ENCODE results near the gene WEE2.
"Not testable (repeated sequence)": the region's sequence is repeated elsewhere in the genome, so short reads cannot be mapped to it uniquely, and the experiment has no call there.

The WEE2 gene

GRCh38 chr7:141715018-141715417, 6.9 kb downstream of the WEE2 start:
- DNase-seq, result no peak

- DNase-seq, result no peak
Measured at GRCh38 chr7:141715794-141716689, 7.9 kb downstream of the WEE2 start.

- no peak for DNase-seq
Measured at GRCh38 chr7:141717450-141717849, 9.3 kb downstream of the WEE2 start.

- no peak for DNase-seq
Measured at GRCh38 chr7:141722529-141722928, 14.4 kb downstream of the WEE2 start.

- no peak for DNase-seq
Measured at GRCh38 chr7:141729020-141729419, 20.9 kb downstream of the WEE2 start.

GRCh38 chr7:141731476-141732149, 23.5 kb downstream of the WEE2 start:
- DNase-seq, result no peak

GRCh38 chr7:141737118-141737835, 29.1 kb downstream of the WEE2 start:
- DNase-seq, result peak in 1 of 5 donors; percentile 21

GRCh38 chr7:141737836-141738591, 29.9 kb downstream of the WEE2 start, which contains the start of gene SSBP1:
TSS of gene SSBP1 (plus strand) at chr7:141738358. CDS start at chr7:141739167, 809 bp downstream.
- DNase-seq, result peak; percentile 77 to 97 (median 86)

- no peak for DNase-seq
Measured at GRCh38 chr7:141738592-141739013, 30.4 kb downstream of the WEE2 start.

- DNase-seq, result no peak
Measured at GRCh38 chr7:141739250-141739649, 31.1 kb downstream of the WEE2 start.

GRCh38 chr7:141742229-141742628, 34.1 kb downstream of the WEE2 start:
- DNase-seq, result no peak

- no peak for DNase-seq
Measured at GRCh38 chr7:141744131-141744530, 36.0 kb downstream of the WEE2 start.

- no peak for DNase-seq
Measured at GRCh38 chr7:141748396-141748795, 40.2 kb downstream of the WEE2 start.

GRCh38 chr7:141751904-141752303, 43.8 kb downstream of the WEE2 start:
- not testable (repeated sequence) for DNase-seq

GRCh38 chr7:141752634-141753033, 44.5 kb downstream of the WEE2 start:
- DNase-seq, result no peak

- DNase-seq, result peak in 1 of 5 donors; percentile 7
Measured at GRCh38 chr7:141754939-141755338, 46.8 kb downstream of the WEE2 start.

- DNase-seq, result no peak
Measured at GRCh38 chr7:141763797-141764196, 55.6 kb downstream of the WEE2 start, which contains the start of gene TAS2R3. TSS of gene TAS2R3 (plus strand) at chr7:141764097. CDS start at chr7:141764159, 62 bp downstream.

- DNase-seq, result not testable (repeated sequence)
Measured at GRCh38 chr7:141770083-141770583, 62.0 kb downstream of the WEE2 start.

GRCh38 chr7:141776374-141776773, 68.2 kb downstream of the WEE2 start, which contains the start of gene TAS2R4:
TSS of gene TAS2R4 (plus strand) at chr7:141776674. CDS start at chr7:141778489, 1,815 bp downstream.
- no peak for DNase-seq

Data from T-helper 1 cell (primary cell).